ENCODE data around the gene KMT5B.

Gene KMT5B

GRCh38 chr11:68213135-68213515 is at the start of gene KMT5B:
Gene KMT5B (minus strand): TSS chr11:68213296. CDS start chr11:68190076, 23,220 bp downstream.
- peaks cover 32% of the 10 kb centered on the region for H3K27me3 ChIP-seq
- H3K4me3 ChIP-seq (ENCODE audit: low read depth in 1 of 2, low read length in 1 of 2), result peak within 1 kb of the TSS; percentile 94 to 99
- peaks cover 45 to 54% of the 10 kb centered on the region in 2 experiments for H3K4me1 ChIP-seq (ENCODE audit: control insufficient read depth in 1 of 2, insufficient read depth in 1 of 2, low read depth in 1 of 2, low read length in 1 of 2)
- no peak for TF ChIP-seq CTCF (IDR thresholded peaks at IDR 0.05)
- H3K36me3 ChIP-seq, result no peaks in the 10 kb centered on the region
- peak within 1 kb of the TSS; percentile 99 for H3K27ac ChIP-seq
- no peaks in the 10 kb centered on the region for H3K9me3 ChIP-seq

DNA sequence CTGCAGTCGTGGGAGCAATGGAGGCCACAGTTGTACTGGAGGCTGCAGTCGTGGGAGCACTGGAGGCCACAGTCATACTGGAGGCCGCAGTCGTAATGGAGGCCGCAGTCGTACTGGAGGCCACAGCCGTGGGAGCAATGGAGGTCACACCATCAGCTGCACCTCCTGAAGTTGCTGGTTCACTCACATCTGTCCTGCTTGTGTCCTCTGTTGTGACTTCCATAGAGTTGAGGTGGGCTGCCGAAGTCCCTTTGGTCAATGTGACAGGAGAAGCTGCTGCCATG is 49.4 kb upstream of the KMT5B start:
- no peak for TF ChIP-seq CTCF (IDR thresholded peaks at IDR 0.05)
- Histone ChIP-seq H3K27me3 (no peaks in the 10 kb centered on the region), H3K4me3 (ENCODE audit: low read depth in 1 of 2, low read length in 1 of 2) (no peak overlapping the region), H3K36me3 (peaks cover 35% of the 10 kb centered on the region), H3K27ac (no peak overlapping the region), H3K4me1 (ENCODE audit: control insufficient read depth in 1 of 2, insufficient read depth in 1 of 2, low read depth in 1 of 2, low read length in 1 of 2) (peaks cover 2 to 3% of the 10 kb centered on the region in 2 experiments), H3K9me3 (no peaks in the 10 kb centered on the region)

DNA sequence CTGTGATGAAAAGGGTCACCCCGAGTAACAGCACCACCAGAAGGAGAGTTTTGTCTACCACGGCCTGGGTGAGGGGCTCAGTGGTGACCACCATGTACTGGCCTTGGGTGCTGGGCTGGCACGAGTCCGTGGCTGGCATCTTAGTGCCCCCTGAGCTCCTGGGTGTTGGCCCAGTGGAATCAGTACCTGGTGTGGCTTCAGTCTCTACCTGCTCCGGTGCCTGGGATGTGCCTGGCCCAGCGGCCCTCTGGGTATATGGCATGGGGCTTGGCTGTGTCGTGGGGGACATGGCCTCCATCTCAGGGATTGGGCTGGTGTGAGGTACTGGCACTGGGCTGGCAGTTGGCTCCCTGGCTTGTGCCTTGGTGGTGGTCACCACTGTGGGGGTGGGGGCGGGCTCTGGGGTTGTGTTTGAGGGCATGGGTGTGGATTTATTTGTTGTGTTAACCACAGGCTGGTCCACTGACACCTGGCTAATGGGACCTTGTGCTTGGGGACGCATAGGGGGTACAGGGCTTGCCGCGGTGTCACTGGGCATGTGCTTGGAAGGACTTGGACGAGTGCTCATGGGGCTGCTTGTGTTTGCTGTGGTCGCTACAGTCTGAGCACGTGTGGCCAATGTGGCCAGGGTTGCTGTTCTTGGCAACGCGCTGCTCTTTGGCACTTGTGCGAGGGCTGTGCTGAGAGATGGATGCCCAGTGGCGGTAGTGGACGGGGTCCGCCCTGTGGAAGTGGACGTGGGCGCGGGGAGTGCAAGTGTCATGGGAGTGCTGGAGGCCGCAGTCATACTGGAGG is 48.9 kb upstream of the KMT5B start:
- TF ChIP-seq CTCF (IDR thresholded peaks at IDR 0.05), result no peak
- H3K36me3 ChIP-seq, result peaks cover 29% of the 10 kb centered on the region
- H3K27ac ChIP-seq, result no peak overlapping the region
- H3K4me3 ChIP-seq (ENCODE audit: low read depth in 1 of 2, low read length in 1 of 2), result no peak overlapping the region
- H3K27me3 ChIP-seq, result no peaks in the 10 kb centered on the region
- no peaks in the 10 kb centered on the region for H3K9me3 ChIP-seq
- peaks cover 3 to 4% of the 10 kb centered on the region in 2 experiments for H3K4me1 ChIP-seq (ENCODE audit: control insufficient read depth in 1 of 2, insufficient read depth in 1 of 2, low read depth in 1 of 2, low read length in 1 of 2)

DNA sequence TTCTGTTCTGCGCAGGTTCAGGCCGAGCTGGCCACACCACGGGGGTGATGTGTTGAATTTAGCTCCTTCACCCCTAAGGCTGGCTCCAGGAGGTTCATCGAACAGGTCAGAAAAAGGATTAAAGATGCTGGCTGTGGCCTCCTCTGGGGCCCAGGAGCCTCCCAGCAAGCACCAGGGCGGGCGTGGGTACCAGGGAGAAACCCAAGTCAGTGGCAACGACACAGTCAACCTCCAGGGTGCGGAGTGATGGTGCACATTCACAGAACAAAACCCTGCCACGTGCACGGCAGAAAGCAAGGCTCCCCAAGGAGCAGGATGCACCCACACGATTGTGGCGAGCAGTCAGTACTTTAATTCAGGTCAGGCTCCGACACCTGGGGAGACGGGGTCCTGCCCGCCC is 47.9 kb upstream of the KMT5B start:
- TF ChIP-seq CTCF (IDR thresholded peaks at IDR 0.05), result no peak
- peaks cover 27% of the 10 kb centered on the region for H3K36me3 ChIP-seq
- H3K4me1 ChIP-seq (ENCODE audit: control insufficient read depth in 1 of 2, insufficient read depth in 1 of 2, low read depth in 1 of 2, low read length in 1 of 2), result peaks cover 3 to 4% of the 10 kb centered on the region in 2 experiments
- H3K9me3 ChIP-seq, result no peaks in the 10 kb centered on the region
- no peaks in the 10 kb centered on the region for H3K27me3 ChIP-seq
- no peak overlapping the region for H3K4me3 ChIP-seq (ENCODE audit: low read depth in 1 of 2, low read length in 1 of 2)
- H3K27ac ChIP-seq, result no peak overlapping the region

GRCh38 chr11:68260484-68260883 is 47.4 kb upstream of the KMT5B start:
- H3K36me3 ChIP-seq, result peaks cover 27% of the 10 kb centered on the region

More at GRCh38 chr11:68260484-68260883, 47.4 kb upstream of the KMT5B start:
- Histone ChIP-seq H3K4me1 (ENCODE audit: control insufficient read depth in 1 of 2, insufficient read depth in 1 of 2, low read depth in 1 of 2, low read length in 1 of 2) (peaks cover 3 to 4% of the 10 kb centered on the region in 2 experiments), H3K27me3 (no peaks in the 10 kb centered on the region), H3K4me3 (ENCODE audit: low read depth in 1 of 2, low read length in 1 of 2) (no peak overlapping the region), H3K27ac (no peak overlapping the region), H3K9me3 (no peaks in the 10 kb centered on the region)
- no peak for TF ChIP-seq CTCF (IDR thresholded peaks at IDR 0.05)

Measured in neutrophil (primary cell).